22Rv1 (cell line): Measurements from ENCODE around the gene CFD.
"Not testable (repeated sequence)": the region's sequence is repeated elsewhere in the genome, so short reads cannot be mapped to it uniquely, and the experiment has no call there.

Experiments
- H3K27ac ChIP-seq: fragments of 450-650 bp; 2 replicates; pipeline ENCODE4 v1.5.1; 2017
- ZFX ChIP-seq: fragments of 450-650 bp; IDR thresholded peaks from 2 replicates; pipeline ENCODE4 v1.6.1; 2017; ENCODE audit warnings: antibody characterized with exemption, borderline replicate concordance
- TF ChIP-seq, protein P1 (sequence below): fragments of 450-650 bp; IDR thresholded peaks from 2 replicates; pipeline ENCODE4 v1.5.1; 2017; ENCODE audit warnings: mild to moderate bottlenecking

Gene CFD

DNA sequence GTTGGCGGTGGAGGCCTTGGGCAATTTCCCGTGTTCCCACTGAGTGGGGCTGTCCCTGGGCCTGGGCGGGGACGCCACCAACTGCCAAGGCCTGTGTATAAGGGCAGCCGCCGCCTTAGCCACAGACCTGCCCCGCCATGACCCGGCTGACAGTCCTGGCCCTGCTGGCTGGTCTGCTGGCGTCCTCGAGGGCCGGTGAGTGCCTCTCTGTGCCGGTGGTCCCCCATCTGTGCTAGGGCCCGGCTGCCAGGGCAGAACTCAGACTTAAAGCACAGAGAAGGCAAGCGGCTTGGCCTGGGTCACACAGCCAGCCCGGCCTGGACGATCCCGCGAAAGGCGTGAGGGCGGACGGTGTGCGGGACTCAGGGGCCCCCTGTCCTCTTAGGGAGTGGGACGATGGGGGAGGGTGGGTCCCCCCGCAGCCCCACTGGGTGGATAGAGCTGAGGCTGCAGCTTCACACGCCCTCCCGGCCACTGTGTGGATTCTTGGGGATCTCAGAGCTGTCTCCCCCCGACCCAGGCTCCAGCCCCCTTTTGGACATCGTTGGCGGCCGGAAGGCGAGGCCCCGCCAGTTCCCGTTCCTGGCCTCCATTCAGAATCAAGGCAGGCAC is 31.6 kb upstream of the CFD start, which contains the start of gene AZU1:
TSS of gene AZU1 (plus strand) at position 128 of the 612 bp plus-strand sequence. CDS start at position 138, 10 bp downstream.
- no peak within 1 kb of the TSS for H3K27ac ChIP-seq
- TF ChIP-seq, protein P1, sequence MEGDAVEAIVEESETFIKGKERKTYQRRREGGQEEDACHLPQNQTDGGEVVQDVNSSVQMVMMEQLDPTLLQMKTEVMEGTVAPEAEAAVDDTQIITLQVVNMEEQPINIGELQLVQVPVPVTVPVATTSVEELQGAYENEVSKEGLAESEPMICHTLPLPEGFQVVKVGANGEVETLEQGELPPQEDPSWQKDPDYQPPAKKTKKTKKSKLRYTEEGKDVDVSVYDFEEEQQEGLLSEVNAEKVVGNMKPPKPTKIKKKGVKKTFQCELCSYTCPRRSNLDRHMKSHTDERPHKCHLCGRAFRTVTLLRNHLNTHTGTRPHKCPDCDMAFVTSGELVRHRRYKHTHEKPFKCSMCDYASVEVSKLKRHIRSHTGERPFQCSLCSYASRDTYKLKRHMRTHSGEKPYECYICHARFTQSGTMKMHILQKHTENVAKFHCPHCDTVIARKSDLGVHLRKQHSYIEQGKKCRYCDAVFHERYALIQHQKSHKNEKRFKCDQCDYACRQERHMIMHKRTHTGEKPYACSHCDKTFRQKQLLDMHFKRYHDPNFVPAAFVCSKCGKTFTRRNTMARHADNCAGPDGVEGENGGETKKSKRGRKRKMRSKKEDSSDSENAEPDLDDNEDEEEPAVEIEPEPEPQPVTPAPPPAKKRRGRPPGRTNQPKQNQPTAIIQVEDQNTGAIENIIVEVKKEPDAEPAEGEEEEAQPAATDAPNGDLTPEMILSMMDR: no peak
- no peak for TF ChIP-seq ZFX

DNA sequence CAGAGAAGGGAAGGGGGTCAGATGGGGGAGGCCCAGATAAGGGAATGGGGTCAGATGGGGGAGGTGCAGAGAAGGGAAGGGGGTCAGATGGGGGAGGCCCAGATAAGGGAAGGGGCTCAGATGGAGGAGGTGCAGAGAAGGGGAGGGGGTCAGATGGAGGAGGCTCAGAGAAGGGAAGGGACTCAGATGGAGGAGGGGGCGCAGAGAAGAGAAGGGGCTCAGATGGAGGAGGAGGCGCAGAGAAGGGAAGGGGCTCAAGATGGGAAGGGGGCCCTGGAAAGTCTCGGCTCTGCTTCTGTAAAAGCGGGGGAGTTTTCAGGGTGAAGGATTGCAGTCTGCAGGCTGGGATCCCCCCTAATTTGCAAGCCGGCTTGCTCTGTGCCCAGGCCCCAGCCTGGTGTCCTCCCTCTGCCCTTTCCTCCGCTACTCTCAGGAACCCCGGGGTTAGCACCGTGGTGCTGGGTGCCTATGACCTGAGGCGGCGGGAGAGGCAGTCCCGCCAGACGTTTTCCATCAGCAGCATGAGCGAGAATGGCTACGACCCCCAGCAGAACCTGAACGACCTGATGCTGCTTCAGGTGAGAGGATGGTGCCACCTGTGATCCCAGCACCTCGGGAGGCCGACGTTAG is 30.2 kb upstream of the CFD start:
- no peak overlapping the region for H3K27ac ChIP-seq
- TF ChIP-seq ZFX: no peak
- TF ChIP-seq, protein P1: no peak

DNA sequence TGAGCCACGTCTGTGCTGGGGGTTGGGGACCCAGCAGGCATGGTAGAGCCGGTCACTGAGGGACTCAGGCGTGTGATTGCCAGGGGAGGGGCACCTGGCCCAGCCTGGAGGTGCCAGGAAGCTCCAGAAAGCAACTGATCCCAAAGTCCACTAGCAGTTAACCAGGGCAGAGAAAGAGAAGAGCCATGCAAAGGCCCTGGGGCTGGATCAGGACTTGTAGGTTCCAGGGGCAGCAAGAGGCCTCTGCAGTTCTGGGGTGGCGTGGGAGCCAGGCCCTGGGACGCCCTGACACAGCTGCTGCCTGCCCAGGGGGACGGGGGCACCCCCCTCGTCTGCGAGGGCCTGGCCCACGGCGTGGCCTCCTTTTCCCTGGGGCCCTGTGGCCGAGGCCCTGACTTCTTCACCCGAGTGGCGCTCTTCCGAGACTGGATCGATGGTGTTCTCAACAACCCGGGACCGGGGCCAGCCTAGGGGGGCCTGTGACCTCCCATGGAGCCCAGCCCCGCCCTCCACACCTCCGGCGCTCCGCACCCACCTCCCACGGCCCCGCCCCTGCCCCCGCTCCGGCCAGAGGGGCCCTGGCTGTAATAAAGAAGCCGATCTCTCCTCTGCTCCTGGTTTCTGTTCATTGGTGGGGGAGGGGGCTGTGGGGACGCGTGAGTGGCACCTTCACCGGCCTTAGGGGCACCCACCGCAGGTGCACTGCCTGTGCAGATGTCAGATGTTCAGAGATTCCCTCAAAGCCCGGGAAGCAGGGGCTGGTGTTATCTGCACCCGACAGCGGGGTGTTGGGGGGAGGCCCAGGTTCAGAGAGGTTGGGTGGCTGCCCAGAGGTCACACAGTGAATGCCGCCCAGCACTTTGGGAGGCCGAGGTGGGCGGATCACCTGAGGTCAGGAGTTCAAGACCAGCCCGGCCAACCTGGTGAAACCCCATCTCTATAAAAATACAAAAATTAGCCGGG is 27.8 kb upstream of the CFD start:
- H3K27ac ChIP-seq: no peak overlapping the region
- TF ChIP-seq, protein P1: no peak
- no peak for TF ChIP-seq ZFX

GRCh38 chr19:834216-834615 is 25.2 kb upstream of the CFD start:
- no peak overlapping the region for H3K27ac ChIP-seq
- TF ChIP-seq, protein P1: no peak
- no peak for TF ChIP-seq ZFX

DNA sequence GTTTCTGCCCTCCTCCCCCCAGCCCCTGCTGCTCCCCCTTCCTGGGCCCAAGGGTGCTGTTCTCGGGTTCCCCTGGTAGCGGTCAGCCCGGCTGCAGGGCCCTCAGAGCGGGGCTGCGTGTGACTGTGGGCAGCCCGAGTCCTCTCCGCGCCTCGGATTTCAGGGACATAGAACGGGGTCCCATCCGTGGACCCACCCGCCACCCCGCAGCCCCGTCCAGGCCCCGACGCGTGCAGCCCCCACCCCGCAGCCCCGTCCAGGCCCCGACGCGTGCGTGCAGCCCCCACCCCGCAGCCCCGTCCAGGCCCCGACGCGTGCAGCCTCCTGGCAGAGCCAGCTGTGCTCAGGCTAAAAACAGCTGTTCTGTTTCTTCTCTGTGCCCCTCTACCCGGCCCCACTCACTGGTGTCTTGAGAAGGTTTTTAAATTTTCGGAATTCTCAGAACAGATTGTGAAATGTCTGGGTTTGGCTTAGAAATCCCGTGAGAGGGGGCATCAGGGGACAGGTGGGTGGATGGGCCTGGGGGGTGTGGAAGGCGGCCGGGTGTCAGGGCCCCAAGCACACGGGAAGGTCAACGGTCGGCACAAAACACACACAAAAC is 24.2 kb upstream of the CFD start:
- TF ChIP-seq, protein P1: no peak
- TF ChIP-seq ZFX: no peak
- no peak overlapping the region for H3K27ac ChIP-seq

DNA sequence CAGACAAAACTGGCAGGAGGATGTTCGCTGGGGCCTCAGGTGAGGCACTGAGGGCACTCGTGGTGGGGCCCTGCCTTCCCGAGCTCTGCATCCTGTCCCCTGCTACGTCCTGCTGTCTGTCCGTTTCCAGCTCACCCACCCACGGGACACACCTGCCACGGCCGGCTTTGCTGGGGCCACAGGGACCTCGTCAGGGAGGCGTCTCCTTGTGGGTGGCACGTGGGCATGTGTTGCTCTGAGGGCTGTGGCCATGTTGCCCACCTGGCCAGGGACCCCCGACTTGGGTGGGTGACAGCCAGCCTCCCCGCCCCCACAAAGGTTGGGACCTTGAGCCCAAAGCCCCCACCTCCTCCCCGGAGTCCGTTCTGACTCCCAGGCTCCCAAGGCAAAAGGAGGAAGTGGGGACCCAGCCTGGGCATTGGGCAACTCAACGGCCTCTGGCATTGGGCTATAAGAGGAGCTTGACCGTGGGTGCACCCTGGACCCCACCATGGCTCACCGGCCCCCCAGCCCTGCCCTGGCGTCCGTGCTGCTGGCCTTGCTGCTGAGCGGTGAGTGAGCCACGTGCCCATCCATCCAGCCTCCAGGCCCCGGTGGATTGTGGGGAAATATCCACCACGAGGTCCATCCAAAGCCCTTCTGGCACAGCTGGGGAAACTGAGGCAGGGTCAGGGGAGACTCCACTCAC is 18.8 kb upstream of the CFD start, which contains the start of gene PRTN3:
TSS of gene PRTN3 (plus strand) at position 481 of the 688 bp plus-strand sequence. CDS start at position 491, 10 bp downstream.
- no peak within 1 kb of the TSS for H3K27ac ChIP-seq
- TF ChIP-seq, protein P1: no peak
- no peak for TF ChIP-seq ZFX

DNA sequence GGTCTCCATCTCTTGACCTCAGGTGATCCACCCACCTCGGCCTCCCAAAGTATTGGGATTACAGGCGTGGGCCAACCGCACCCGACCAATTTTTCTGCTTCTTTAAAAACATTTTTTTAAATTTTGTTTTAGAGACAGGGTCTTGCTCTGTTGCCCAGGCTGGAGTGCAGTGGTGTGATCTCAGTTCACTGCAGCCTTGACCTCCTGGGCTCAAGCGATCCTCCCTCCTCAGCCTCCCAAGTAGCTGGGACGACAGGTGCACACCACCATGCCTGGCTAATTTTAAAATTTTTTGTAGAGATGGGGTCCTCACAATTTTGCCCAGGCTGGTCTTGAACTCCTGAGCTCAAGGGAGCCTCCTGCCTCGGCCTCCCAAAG is 16.7 kb upstream of the CFD start:
- H3K27ac ChIP-seq: not testable (repeated sequence)
